Hepatocyte (in vitro differentiated cells): ENCODE data around the gene RPS5. TPM values are rescaled to one million over a fixed set of nuclear protein-coding genes. Genes with fewer than 3 reads are reported as not detected.

Experiments used
- DNase-seq: peaks from one replicate; pipeline ENCODE4 v3.0.0-alpha.2; 2016; ENCODE audit warnings: low spot score
- H2AFZ ChIP-seq: fragments of 200-600 bp; sonication (generic); 2 replicates; pipeline ENCODE4 v1.6.0; 2016; ENCODE audit warnings: antibody characterized with exemption, mild to moderate bottlenecking
- H3K27ac ChIP-seq: fragments of 200-600 bp; sonication (generic); 2 replicates; pipeline ENCODE4 v1.5.1; 2016; ENCODE audit warnings: mild to moderate bottlenecking
- H3K27me3 ChIP-seq: fragments of 200-600 bp; sonication (generic); 2 replicates; pipeline ENCODE4 v1.6.1; 2016
- H3K36me3 ChIP-seq: fragments of 200-600 bp; sonication (generic); replicated peaks from 2 replicates; pipeline ENCODE4 v1.5.1; 2016; ENCODE audit warnings: low read depth; ENCODE audit not compliant: insufficient read depth
- H3K4me1 ChIP-seq: fragments of 200-600 bp; sonication (generic); 2 replicates; pipeline ENCODE4 v1.5.1; 2016; ENCODE audit warnings: mild to moderate bottlenecking, moderate library complexity; ENCODE audit not compliant: insufficient read depth
- H3K4me2 ChIP-seq: fragments of 200-600 bp; sonication (generic); 2 replicates; pipeline ENCODE4 v1.6.0; 2016
- H3K4me3 ChIP-seq: fragments of 200-600 bp; sonication (generic); 2 replicates; pipeline ENCODE4 v1.5.1; 2016; ENCODE audit warnings: mild to moderate bottlenecking
- H3K79me2 ChIP-seq: fragments of 200-600 bp; sonication (generic); 2 replicates; pipeline ENCODE4 v1.6.0; 2017; ENCODE audit warnings: mild to moderate bottlenecking
- H3K9me2 ChIP-seq: fragments of 200-600 bp; sonication (generic); replicated peaks from 2 replicates; pipeline ENCODE4 v1.6.0; 2017; ENCODE audit warnings: mild to moderate bottlenecking; ENCODE audit not compliant: insufficient read depth
- H3K9me3 ChIP-seq: fragments of 200-600 bp; sonication (generic); 2 replicates; pipeline ENCODE4 v1.5.1; 2016; ENCODE audit warnings: low read depth, mild to moderate bottlenecking
- H4K20me1 ChIP-seq: fragments of 200-600 bp; sonication (generic); 2 replicates; pipeline ENCODE4 v1.6.0; 2016; ENCODE audit warnings: mild to moderate bottlenecking; ENCODE audit not compliant: insufficient read depth, poor library complexity, severe bottlenecking
- EZH2 ChIP-seq: fragments of 200-600 bp; sonication (generic); IDR thresholded peaks from 2 replicates; pipeline ENCODE4 v1.6.1; 2016; ENCODE audit warnings: antibody characterized with exemption, mild to moderate bottlenecking, borderline replicate concordance
- EZH2phosphoT487 ChIP-seq: fragments of 200-600 bp; sonication (generic); IDR thresholded peaks from one replicate; pipeline ENCODE4 v1.6.1; 2018; ENCODE audit warnings: antibody characterized with exemption, mild to moderate bottlenecking, low read depth, moderate library complexity; ENCODE audit not compliant: unreplicated experiment, severe bottlenecking
- WGBS: methylation state at CpG from one replicate; pipeline ENCODE4 v1.1.6; 2016; ENCODE audit warnings: low lambda C conversion rate; ENCODE audit errors: missing lambda C conversion rate; 5-methylcytosine and 5-hydroxymethylcytosine counted together
- polyA plus RNA-seq: library from polyadenylated mRNA; unstranded; fragments of >200 nt; fragmentation: Nextera tagmentation; extraction: Ambion mirVana; gene quantifications from 2 replicates; pipeline ENCODE4 v1.2.1, GENCODE V29; 2016
- total RNA-seq: library from RNA; depleted of rRNA; stranded (reverse); fragments of >200 nt; gene quantifications from 2 replicates; pipeline ENCODE4 v1.2.3, GENCODE V29; 2014
- TF ChIP-seq, protein P1 (sequence below): fragments of 200-600 bp; sonication (generic); IDR thresholded peaks from 2 replicates; pipeline ENCODE4 v1.5.1; 2016; ENCODE audit warnings: antibody characterized with exemption, mild to moderate bottlenecking; ENCODE audit not compliant: poor library complexity

RPS5 gene
- total and polyA plus RNA-seq, 2 experiments from 2014 or later: 565 to 1,644 TPM

GRCh38 chr19:58354478-58355030 lies 32.5 kb upstream of the RPS5 start:
- H2AFZ ChIP-seq: no peak overlapping the region
- H4K20me1 ChIP-seq: no peaks in the 10 kb centered on the region
- WGBS: 92% methylated on average over 6 of the region's 6 CpGs
- H3K4me1 ChIP-seq: no peaks in the 10 kb centered on the region
- no peaks in the 10 kb centered on the region for H3K27me3 ChIP-seq
- H3K4me3 ChIP-seq: no peak overlapping the region
- no peaks in the 10 kb centered on the region for H3K9me3 ChIP-seq
- no peak for DNase-seq
- no peak overlapping the region for H3K27ac ChIP-seq
- TF ChIP-seq, protein P1, sequence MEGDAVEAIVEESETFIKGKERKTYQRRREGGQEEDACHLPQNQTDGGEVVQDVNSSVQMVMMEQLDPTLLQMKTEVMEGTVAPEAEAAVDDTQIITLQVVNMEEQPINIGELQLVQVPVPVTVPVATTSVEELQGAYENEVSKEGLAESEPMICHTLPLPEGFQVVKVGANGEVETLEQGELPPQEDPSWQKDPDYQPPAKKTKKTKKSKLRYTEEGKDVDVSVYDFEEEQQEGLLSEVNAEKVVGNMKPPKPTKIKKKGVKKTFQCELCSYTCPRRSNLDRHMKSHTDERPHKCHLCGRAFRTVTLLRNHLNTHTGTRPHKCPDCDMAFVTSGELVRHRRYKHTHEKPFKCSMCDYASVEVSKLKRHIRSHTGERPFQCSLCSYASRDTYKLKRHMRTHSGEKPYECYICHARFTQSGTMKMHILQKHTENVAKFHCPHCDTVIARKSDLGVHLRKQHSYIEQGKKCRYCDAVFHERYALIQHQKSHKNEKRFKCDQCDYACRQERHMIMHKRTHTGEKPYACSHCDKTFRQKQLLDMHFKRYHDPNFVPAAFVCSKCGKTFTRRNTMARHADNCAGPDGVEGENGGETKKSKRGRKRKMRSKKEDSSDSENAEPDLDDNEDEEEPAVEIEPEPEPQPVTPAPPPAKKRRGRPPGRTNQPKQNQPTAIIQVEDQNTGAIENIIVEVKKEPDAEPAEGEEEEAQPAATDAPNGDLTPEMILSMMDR: no peak
- TF ChIP-seq EZH2phosphoT487 (no peak), EZH2 (no peak)
- no peaks in the 10 kb centered on the region for H3K9me2 ChIP-seq
- no peak overlapping the region for H3K4me2 ChIP-seq
- no peaks in the 10 kb centered on the region for H3K79me2 ChIP-seq
- no peaks in the 10 kb centered on the region for H3K36me3 ChIP-seq

- Histone ChIP-seq H3K4me1 (no peaks in the 10 kb centered on the region), H3K9me2 (no peaks in the 10 kb centered on the region), H3K27me3 (no peaks in the 10 kb centered on the region), H2AFZ (no peak overlapping the region), H3K9me3 (no peaks in the 10 kb centered on the region), H3K36me3 (no peaks in the 10 kb centered on the region), H3K4me2 (no peak overlapping the region), H3K27ac (no peak overlapping the region), H3K79me2 (no peaks in the 10 kb centered on the region), H3K4me3 (no peak overlapping the region), H4K20me1 (no peaks in the 10 kb centered on the region)
- DNase-seq: no peak
- TF ChIP-seq EZH2 (no peak), EZH2phosphoT487 (no peak)
- TF ChIP-seq, protein P1: no peak
- 93% methylated on average over 10 of the region's 10 CpGs for WGBS
These were observed 31.8 kb upstream of the RPS5 start for GRCh38 chr19:58355215-58355796.

- Histone ChIP-seq H4K20me1 (no peaks in the 10 kb centered on the region), H3K27me3 (no peaks in the 10 kb centered on the region), H3K27ac (no peak overlapping the region), H3K9me3 (no peaks in the 10 kb centered on the region), H3K4me1 (no peaks in the 10 kb centered on the region), H3K79me2 (peaks cover 2% of the 10 kb centered on the region), H3K9me2 (no peaks in the 10 kb centered on the region), H3K36me3 (no peaks in the 10 kb centered on the region), H2AFZ (no peak overlapping the region), H3K4me3 (no peak overlapping the region), H3K4me2 (no peak overlapping the region)
- DNase-seq: no peak
- 99% methylated on average over 88 of the region's 94 CpGs for WGBS
- TF ChIP-seq EZH2: no peak
- TF ChIP-seq, protein P1: no peak
- no peak for TF ChIP-seq EZH2phosphoT487
These were observed 30.9 kb upstream of the RPS5 start for GRCh38 chr19:58355908-58356765.
